Measurements from ENCODE around the gene LPP. TPM values are rescaled to one million over a fixed set of nuclear protein-coding genes. Genes with fewer than 3 reads are reported as not detected.

The LPP gene
- total RNA-seq, 1 experiment from 2014 or later: 20.4 TPM

GRCh38 chr3:188487652-188488051, 333.7 kb downstream of the LPP start:
- Histone ChIP-seq H2AFZ (ENCODE audit: low read length) (no peak overlapping the region), H3K4me1 (ENCODE audit: insufficient read depth, low read length) (peaks cover 21% of the 10 kb centered on the region), H3K4me2 (ENCODE audit: low read length) (no peak overlapping the region), H3K27me3 (ENCODE audit: low read length) (no peaks in the 10 kb centered on the region), H3K27ac (ENCODE audit: low read length) (no peak overlapping the region), H3K36me3 (ENCODE audit: low read depth, low read length) (peaks cover 17% of the 10 kb centered on the region), H4K20me1 (ENCODE audit: low read length) (no peaks in the 10 kb centered on the region), H3K9me2 (replicated peaks; ENCODE audit: low read length) (no peaks in the 10 kb centered on the region), H3F3A (ENCODE audit: low read length, unreplicated experiment) (peaks cover 4% of the 10 kb centered on the region), H3K9me3 (ENCODE audit: low read length) (no peaks in the 10 kb centered on the region), H3K79me2 (ENCODE audit: low read length) (no peaks in the 10 kb centered on the region), H3K9ac (ENCODE audit: low read length) (no peak overlapping the region), H3K4me3 (ENCODE audit: low read length) (no peak overlapping the region)
- ChIA-PET POLR2A (ENCODE audit: unreplicated experiment) (no interaction called here), CTCF (no interaction called here)
- ATAC-seq: no peak
- TF ChIP-seq EZH2 (IDR thresholded peaks at IDR 0.05; ENCODE audit: low read length, unreplicated experiment): no peak
- no peak for TF ChIP-seq EZH2phosphoT487 (IDR thresholded peaks at IDR 0.05; ENCODE audit: borderline replicate concordance, low read length)
- TF ChIP-seq CTCF (conservative IDR thresholded peaks at IDR 0.05; ENCODE audit: low read depth, low read length): no peak
- BruUV-seq (replicated peaks): no TSS peak
- intact Hi-C loops (cut with micrococcal nuclease): loop anchor here (5.0 kb wide), 1 partner anchor 745 kb away; no protein-coding TSS in a partner anchor
- DNase-seq: no peak

- H3K9me2 ChIP-seq (replicated peaks; ENCODE audit: low read length): no peaks in the 10 kb centered on the region
- intact Hi-C loops (cut with micrococcal nuclease): loop anchor here (5.0 kb wide), 1 partner anchor 746 kb away; no protein-coding TSS in a partner anchor
- POLR2A ChIA-PET (ENCODE audit: unreplicated experiment): no interaction called here
- peaks cover 21% of the 10 kb centered on the region for H3K4me1 ChIP-seq (ENCODE audit: insufficient read depth, low read length)
- CTCF ChIA-PET: no interaction called here
- ATAC-seq: no peak
- no peaks in the 10 kb centered on the region for H3K27me3 ChIP-seq (ENCODE audit: low read length)
- H3K9ac ChIP-seq (ENCODE audit: low read length): no peak overlapping the region
- no peaks in the 10 kb centered on the region for H4K20me1 ChIP-seq (ENCODE audit: low read length)
- DNase-seq: no peak
- H3K4me2 ChIP-seq (ENCODE audit: low read length): no peak overlapping the region
- H3K36me3 ChIP-seq (ENCODE audit: low read depth, low read length): peaks cover 17% of the 10 kb centered on the region
- no TSS peak for BruUV-seq (replicated peaks)
- no peaks in the 10 kb centered on the region for H3K79me2 ChIP-seq (ENCODE audit: low read length)
- TF ChIP-seq EZH2phosphoT487 (IDR thresholded peaks at IDR 0.05; ENCODE audit: borderline replicate concordance, low read length): no peak
- no peak for TF ChIP-seq EZH2 (IDR thresholded peaks at IDR 0.05; ENCODE audit: low read length, unreplicated experiment)
- no peak for TF ChIP-seq CTCF (conservative IDR thresholded peaks at IDR 0.05; ENCODE audit: low read depth, low read length)
- H3K4me3 ChIP-seq (ENCODE audit: low read length): no peak overlapping the region
- H3K9me3 ChIP-seq (ENCODE audit: low read length): no peaks in the 10 kb centered on the region
- no peak overlapping the region for H2AFZ ChIP-seq (ENCODE audit: low read length)
- no peak overlapping the region for H3K27ac ChIP-seq (ENCODE audit: low read length)
- H3F3A ChIP-seq (ENCODE audit: low read length, unreplicated experiment): peaks cover 4% of the 10 kb centered on the region
Measured at GRCh38 chr3:188488801-188489200, 334.8 kb downstream of the LPP start.

GRCh38 chr3:188489639-188490405, 335.9 kb downstream of the LPP start:
- H3K4me1 ChIP-seq (ENCODE audit: insufficient read depth, low read length): peaks cover 21% of the 10 kb centered on the region
- no peak overlapping the region for H2AFZ ChIP-seq (ENCODE audit: low read length)
- H4K20me1 ChIP-seq (ENCODE audit: low read length): no peaks in the 10 kb centered on the region
- ChIA-PET POLR2A (ENCODE audit: unreplicated experiment) (interaction anchor here (0.6 to 0.7 kb wide), 2 partner anchors 27 to 118 kb away, joined by 4 to 10 read pairs; no protein-coding TSS in a partner anchor), CTCF (no interaction called here)
- H3K9ac ChIP-seq (ENCODE audit: low read length): no peak overlapping the region
- intact Hi-C loops (cut with micrococcal nuclease): loop anchor here (5.0 kb wide), 1 partner anchor 748 kb away; no protein-coding TSS in a partner anchor
- no peaks in the 10 kb centered on the region for H3K27me3 ChIP-seq (ENCODE audit: low read length)
- peaks cover 4% of the 10 kb centered on the region for H3F3A ChIP-seq (ENCODE audit: low read length, unreplicated experiment)
- BruUV-seq (replicated peaks): no TSS peak
- TF ChIP-seq EZH2phosphoT487 (IDR thresholded peaks at IDR 0.05; ENCODE audit: borderline replicate concordance, low read length): no peak
- TF ChIP-seq EZH2 (IDR thresholded peaks at IDR 0.05; ENCODE audit: low read length, unreplicated experiment): no peak
- no peak for TF ChIP-seq CTCF (conservative IDR thresholded peaks at IDR 0.05; ENCODE audit: low read depth, low read length)
- H3K4me3 ChIP-seq (ENCODE audit: low read length): no peak overlapping the region
- DNase-seq (no peak), ATAC-seq (peak; percentile 10; the same call in 1 of the 2 replicates)
- peaks cover 11% of the 10 kb centered on the region for H3K36me3 ChIP-seq (ENCODE audit: low read depth, low read length)
- H3K27ac ChIP-seq (ENCODE audit: low read length): no peak overlapping the region
- H3K4me2 ChIP-seq (ENCODE audit: low read length): no peak overlapping the region
- H3K9me2 ChIP-seq (replicated peaks; ENCODE audit: low read length): no peaks in the 10 kb centered on the region
- H3K79me2 ChIP-seq (ENCODE audit: low read length): no peaks in the 10 kb centered on the region
- no peaks in the 10 kb centered on the region for H3K9me3 ChIP-seq (ENCODE audit: low read length)

All from PC-3 (cell line).